ENCODE data around the gene TNIK. TPM values are rescaled to one million over a fixed set of nuclear protein-coding genes. Genes with fewer than 3 reads are reported as not detected.

Gene TNIK
- total and polyA plus RNA-seq, 2 of the 13 experiments (the other 11 are each of a cell fraction or from before 2014, with no cell fraction given) = 0.15 to 0.22 TPM

- Histone ChIP-seq H3K36me3 (replicated peaks in 1 of 2; ENCODE audit: control insufficient read depth in 1 of 2, insufficient read depth in 2 of 2, low read length in 2 of 2) (no peaks in the 10 kb centered on the region), H3K9me3 (ENCODE audit: low read length) (no peaks in the 10 kb centered on the region), H2AFZ (ENCODE audit: low read length) (no peak overlapping the region), H3K27ac (ENCODE audit: extremely low read length, insufficient read depth, low read length) (no peak overlapping the region), H4K20me1 (ENCODE audit: insufficient read depth, low read length) (no peaks in the 10 kb centered on the region), H3K4me2 (ENCODE audit: low read depth, low read length) (no peak overlapping the region), H3K4me1 (ENCODE audit: insufficient read depth, low read length) (peaks cover 34% of the 10 kb centered on the region), H3K79me2 (ENCODE audit: insufficient read depth, low read length) (no peaks in the 10 kb centered on the region), H3K27me3 (ENCODE audit: control insufficient read depth in 1 of 2, insufficient read depth in 2 of 2, low read length in 2 of 2) (0 out of 5 replicates have a peak, but pooled peaks cover 0 to 4% of the 10 kb centered on the region in 2 experiments), H3K9ac (ENCODE audit: insufficient read depth, low read depth, low read length) (no peak overlapping the region), H3K4me3 (replicated peaks in 1 of 3; ENCODE audit: insufficient read depth in 1 of 3, low read depth in 2 of 3, low read length in 3 of 3) (no peak overlapping the region)
- BruUV-seq (replicated peaks) = no TSS peak
- ChIA-PET CTCF (ENCODE audit: low intra/inter-chr PET ratio, low total read pairs) (no interaction called here), POLR2A (no interaction called here)
- TF ChIP-seq MAFK (conservative IDR thresholded peaks at IDR 0.05 in 1 of 2, IDR thresholded peaks at IDR 0.05 in 1 of 2; ENCODE audit: low read length in 2 of 2) (peak in 1 of 2 experiments; percentile 24; a peak in 2 of 4 replicates), RORA (CRISPR knock-in tag; IDR thresholded peaks at IDR 0.05) (no peak), RAD21 (CRISPR knock-in tag; IDR thresholded peaks at IDR 0.05) (no peak)
- no peak for ATAC-seq
- FAIRE-seq = no peak
- no peak for DNase-seq (ENCODE audit: low spot score)
- in situ Hi-C loops (cut with HindIII; ENCODE audit: extremely low pct_ligation_motif_present, low pct_unique_long_range_greater_than_20kb) = no loop called here
- intact Hi-C loops (cut with micrococcal nuclease; ENCODE audit: unreplicated experiment) = no loop called here
- 80% methylated on average over 4 of the region's 4 CpGs for WGBS (ENCODE audit: low lambda C conversion rate)
Observed at GRCh38 chr3:171231361-171231760, 228.8 kb downstream of the TNIK start.

GRCh38 chr3:171230865-171231264, 229.3 kb downstream of the TNIK start:
- Histone ChIP-seq H3K9ac (ENCODE audit: insufficient read depth, low read depth, low read length) (no peak overlapping the region), H3K4me3 (replicated peaks in 1 of 3; ENCODE audit: insufficient read depth in 1 of 3, low read depth in 2 of 3, low read length in 3 of 3) (no peak overlapping the region), H3K36me3 (replicated peaks in 1 of 2; ENCODE audit: control insufficient read depth in 1 of 2, insufficient read depth in 2 of 2, low read length in 2 of 2) (no peaks in the 10 kb centered on the region), H3K27me3 (ENCODE audit: control insufficient read depth in 1 of 2, insufficient read depth in 2 of 2, low read length in 2 of 2) (0 out of 5 replicates have a peak, but pooled peaks cover 0 to 2% of the 10 kb centered on the region in 2 experiments), H2AFZ (ENCODE audit: low read length) (no peak overlapping the region), H3K4me1 (ENCODE audit: insufficient read depth, low read length) (peaks cover 38% of the 10 kb centered on the region), H3K4me2 (ENCODE audit: low read depth, low read length) (no peak overlapping the region), H3K27ac (ENCODE audit: extremely low read length, insufficient read depth, low read length) (no peak overlapping the region), H4K20me1 (ENCODE audit: insufficient read depth, low read length) (no peaks in the 10 kb centered on the region), H3K9me3 (ENCODE audit: low read length) (0 out of 2 replicates have a peak, but pooled peaks cover 4% of the 10 kb centered on the region), H3K79me2 (ENCODE audit: insufficient read depth, low read length) (no peaks in the 10 kb centered on the region)
- no peak for FAIRE-seq
- DNase-seq (ENCODE audit: low spot score) = no peak
- ChIA-PET POLR2A (no interaction called here), CTCF (ENCODE audit: low intra/inter-chr PET ratio, low total read pairs) (no interaction called here)
- intact Hi-C loops (cut with micrococcal nuclease; ENCODE audit: unreplicated experiment) (no loop called here), in situ Hi-C loops (cut with HindIII; ENCODE audit: extremely low pct_ligation_motif_present, low pct_unique_long_range_greater_than_20kb) (no loop called here)
- BruUV-seq (replicated peaks) = no TSS peak
- no peak for TF ChIP-seq KAT8 (CRISPR knock-in tag; IDR thresholded peaks at IDR 0.05)
- TF ChIP-seq RERE (CRISPR knock-in tag; IDR thresholded peaks at IDR 0.05; ENCODE audit: low read depth) = no peak
- TF ChIP-seq ZNF468 (CRISPR knock-in tag; IDR thresholded peaks at IDR 0.05) = no peak
- no peak for ATAC-seq
- 61% methylated on average over 4 of the region's 4 CpGs for WGBS (ENCODE audit: low lambda C conversion rate)

Data from HepG2 (cell line).